Measurements from ENCODE around the gene DENND2D.

DENND2D gene

GRCh38 chr1:111179968-111180533 is 20.4 kb downstream of the DENND2D start:
- in situ Hi-C loops (cut with MboI; ENCODE audit: low sequenced_read_pairs), result no loop called here

DNA sequence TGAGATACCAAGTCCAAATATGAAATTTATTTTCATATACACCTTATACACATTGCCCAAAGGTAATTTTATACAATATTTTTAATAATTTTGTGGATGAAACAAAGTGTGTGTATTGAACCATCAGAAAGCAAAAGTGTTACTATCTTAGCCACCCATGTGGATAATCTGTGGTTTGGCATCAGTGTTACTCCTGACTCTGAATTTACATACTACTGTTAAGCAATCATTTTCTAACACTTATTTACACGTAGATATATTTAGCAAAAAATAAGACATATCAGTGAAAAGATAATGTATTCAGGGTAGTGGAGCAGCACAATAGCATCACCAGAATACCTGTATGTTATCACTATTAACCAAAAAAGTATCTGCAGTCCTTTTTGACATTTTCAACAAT is 23.8 kb downstream of the DENND2D start:
- in situ Hi-C loops (cut with MboI; ENCODE audit: low sequenced_read_pairs), result no loop called here

- in situ Hi-C loops (cut with MboI; ENCODE audit: low sequenced_read_pairs), result no loop called here
These were observed 25.1 kb downstream of the DENND2D start for GRCh38 chr1:111175349-111175748.

DNA sequence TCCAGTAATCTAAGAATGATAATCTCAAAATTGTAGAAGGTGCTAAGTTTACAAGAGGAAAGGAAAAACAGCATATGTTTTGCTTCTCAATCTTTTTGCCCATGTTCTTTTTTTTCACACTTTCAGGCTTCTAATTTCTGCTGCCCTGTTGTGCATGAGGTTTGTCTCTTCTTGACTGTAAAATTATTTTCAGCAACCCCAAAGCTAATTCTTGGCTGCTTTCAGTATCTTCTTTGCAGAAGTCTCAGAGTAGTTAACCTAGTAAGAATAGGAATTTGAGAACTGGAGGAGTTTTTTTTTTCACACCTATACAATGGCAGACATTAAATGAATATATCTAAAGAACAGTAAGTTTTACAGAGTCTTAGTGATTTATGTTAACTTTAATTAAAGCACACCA is 26.4 kb downstream of the DENND2D start:
- in situ Hi-C loops (cut with MboI; ENCODE audit: low sequenced_read_pairs), result no loop called here

- in situ Hi-C loops (cut with MboI; ENCODE audit: low sequenced_read_pairs), result no loop called here
These were observed 28.0 kb downstream of the DENND2D start for GRCh38 chr1:111172463-111172862.

DNA sequence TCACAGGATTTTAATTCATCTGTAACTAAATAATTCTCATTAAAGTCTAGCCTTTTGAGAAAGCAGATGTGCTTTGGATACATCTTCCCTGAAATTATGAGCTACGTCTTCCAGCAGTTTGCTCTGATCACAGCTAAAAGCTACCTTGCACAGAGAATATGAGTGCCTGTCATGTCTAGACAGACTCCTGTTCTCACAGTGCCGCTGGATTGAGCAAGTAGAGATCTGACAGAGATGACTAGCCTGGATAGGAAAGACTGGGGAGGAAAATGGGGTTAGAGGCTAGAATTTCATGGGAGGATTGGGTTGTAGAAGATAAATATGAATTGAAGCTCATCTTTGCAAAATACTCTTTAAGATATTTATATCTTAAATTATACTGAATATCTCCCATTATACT is 36.3 kb downstream of the DENND2D start:
- in situ Hi-C loops (cut with MboI; ENCODE audit: low sequenced_read_pairs), result no loop called here

DNA sequence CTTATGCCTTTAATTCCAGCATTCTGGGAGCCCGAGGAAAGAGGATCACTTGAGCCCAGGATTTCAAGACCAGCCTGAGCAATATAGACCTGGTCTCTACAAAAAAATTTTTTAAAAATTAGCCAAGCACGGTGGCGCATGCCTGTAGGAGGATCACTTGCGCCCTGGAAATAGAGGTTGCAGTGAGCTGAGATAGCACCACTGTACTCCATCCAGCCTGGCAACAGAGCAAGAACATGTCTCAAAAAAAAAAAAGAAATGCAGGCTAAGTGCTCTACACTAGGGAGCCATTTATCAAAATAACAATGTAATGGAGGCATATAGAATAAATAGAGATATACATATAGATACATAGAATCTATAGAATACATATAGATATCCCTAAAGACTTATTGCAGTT is 37.1 kb downstream of the DENND2D start:
- in situ Hi-C loops (cut with MboI; ENCODE audit: low sequenced_read_pairs), result no loop called here

- in situ Hi-C loops (cut with MboI; ENCODE audit: low sequenced_read_pairs), result no loop called here
These were observed 38.0 kb downstream of the DENND2D start for GRCh38 chr1:111162488-111162880.

GRCh38 chr1:111161843-111162487 is 38.5 kb downstream of the DENND2D start:
- in situ Hi-C loops (cut with MboI; ENCODE audit: low sequenced_read_pairs), result no loop called here

- in situ Hi-C loops (cut with MboI; ENCODE audit: low sequenced_read_pairs), result no loop called here
These were observed 43.0 kb downstream of the DENND2D start for GRCh38 chr1:111157431-111157830.

DNA sequence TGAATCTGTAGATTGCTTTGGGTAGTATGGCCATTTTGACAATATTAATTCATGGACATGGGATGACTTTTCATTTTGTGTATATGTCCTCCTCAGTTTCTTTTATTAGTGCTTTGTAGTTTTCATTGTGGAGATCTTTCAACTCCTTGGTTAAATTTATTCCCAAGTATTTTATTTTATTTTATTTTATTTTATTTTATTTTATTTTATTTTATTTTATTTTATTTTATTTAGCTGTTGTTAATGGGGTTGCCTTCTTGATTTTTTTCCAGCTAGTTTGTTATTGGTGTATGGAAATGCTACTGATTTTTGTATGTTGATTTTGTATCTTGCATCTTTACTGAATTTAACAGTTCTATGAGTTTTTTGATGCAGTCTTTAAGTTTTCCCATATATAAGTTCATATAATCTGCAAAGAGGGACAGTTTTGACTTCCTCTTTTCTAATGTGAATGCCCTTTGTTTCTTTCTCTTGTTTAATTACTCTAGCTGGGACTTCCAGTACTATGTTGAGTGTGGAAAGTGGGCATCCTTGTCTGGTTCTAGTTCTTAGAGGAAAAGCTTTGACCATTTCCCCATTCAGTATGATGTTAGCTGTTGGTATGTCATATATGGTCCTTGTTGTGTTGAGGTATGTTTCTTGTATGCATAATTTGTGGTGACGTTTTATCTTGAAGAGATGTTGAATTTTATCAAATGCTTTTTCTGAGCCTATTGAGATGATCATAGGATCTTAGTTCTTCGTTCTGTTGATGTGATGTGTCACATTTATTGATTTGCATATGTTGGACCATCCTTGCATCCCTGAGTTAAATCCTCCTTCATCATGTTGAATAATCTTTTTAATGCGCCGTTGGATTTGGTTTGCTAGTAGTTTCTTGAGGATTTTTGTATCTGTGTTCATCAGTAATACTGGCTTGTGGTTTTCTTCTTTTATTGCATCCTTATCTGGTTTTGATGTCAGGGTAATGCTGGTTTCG is 46.1 kb downstream of the DENND2D start:
- in situ Hi-C loops (cut with MboI; ENCODE audit: low sequenced_read_pairs), result no loop called here

- in situ Hi-C loops (cut with MboI; ENCODE audit: low sequenced_read_pairs), result no loop called here
These were observed 48.6 kb downstream of the DENND2D start for GRCh38 chr1:111151838-111152237.

DNA sequence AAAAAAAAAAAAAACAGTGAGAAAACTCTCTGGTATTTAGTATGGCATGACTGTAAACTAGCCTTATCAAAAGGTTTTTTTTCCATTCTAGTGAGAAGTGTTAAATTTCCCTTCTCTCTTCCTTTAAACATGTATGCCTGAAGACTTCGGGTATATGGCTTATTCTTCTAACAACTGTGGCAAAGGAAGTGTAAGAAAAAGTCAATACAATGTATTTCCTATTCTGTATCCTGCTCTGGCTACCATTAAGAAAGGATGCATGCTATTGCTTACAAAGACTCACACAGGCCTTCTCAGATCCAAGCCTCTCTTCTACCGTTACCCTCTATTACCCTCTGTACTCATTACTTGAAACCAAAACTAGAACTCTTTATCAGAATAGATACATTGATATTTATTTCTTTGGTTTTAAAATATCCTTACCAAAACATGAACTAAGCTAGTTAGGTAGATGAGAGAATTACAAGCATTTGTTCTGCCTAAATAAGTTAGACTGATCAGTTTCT is 52.0 kb downstream of the DENND2D start:
- in situ Hi-C loops (cut with MboI; ENCODE audit: low sequenced_read_pairs), result no loop called here

DNA sequence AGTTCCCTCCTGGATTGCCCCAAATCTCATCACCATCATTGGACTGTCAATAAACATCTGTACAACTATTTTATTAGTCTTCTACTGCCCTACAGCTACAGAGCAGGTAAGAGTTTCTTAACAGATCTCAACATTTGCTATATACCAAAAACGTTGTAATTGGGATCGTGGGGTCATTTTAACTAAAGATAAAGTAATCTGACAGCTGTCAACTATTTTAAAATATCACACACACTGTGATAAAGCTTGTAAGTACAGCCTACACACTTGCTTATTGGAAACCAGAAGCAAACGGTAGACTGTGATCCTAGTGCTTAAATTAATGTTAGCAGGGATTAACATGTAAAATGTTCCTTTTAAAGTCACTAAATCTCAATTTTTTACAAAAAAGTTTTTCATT is 52.5 kb downstream of the DENND2D start:
- in situ Hi-C loops (cut with MboI; ENCODE audit: low sequenced_read_pairs), result no loop called here

GRCh38 chr1:111145963-111146768 is 54.3 kb downstream of the DENND2D start:
- in situ Hi-C loops (cut with MboI; ENCODE audit: low sequenced_read_pairs), result no loop called here

- in situ Hi-C loops (cut with MboI; ENCODE audit: low sequenced_read_pairs), result no loop called here
These were observed 54.9 kb downstream of the DENND2D start for GRCh38 chr1:111145542-111145941.

DNA sequence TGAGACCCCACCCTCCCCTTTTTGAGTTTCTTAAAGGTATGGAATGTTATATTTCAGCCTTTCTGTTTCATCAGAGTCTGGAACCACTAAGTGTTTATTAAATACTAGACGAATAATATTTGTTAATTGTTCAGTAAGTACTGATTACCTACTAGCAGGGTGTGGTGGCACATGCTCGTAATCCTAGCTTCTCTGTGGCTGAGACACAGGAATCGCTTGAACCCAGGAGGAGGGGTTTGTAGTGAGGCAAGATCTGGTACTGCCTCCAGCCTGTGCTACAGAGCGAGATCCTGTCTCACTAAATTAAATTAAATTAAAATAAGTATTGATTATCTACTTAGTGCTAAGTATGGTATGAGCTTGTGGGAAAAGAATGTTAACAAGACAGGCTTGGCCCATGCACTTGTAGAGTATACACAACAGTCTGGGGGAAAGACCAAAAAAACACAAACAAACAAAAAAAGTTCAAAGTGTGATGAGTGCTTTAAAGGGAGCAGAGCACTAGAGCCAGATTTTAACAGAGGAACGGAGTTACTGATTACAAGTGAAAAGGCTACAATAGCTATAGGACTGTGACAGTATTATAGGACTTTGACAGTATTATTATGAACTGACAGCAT is 58.0 kb downstream of the DENND2D start:
- in situ Hi-C loops (cut with MboI; ENCODE audit: low sequenced_read_pairs), result no loop called here

- in situ Hi-C loops (cut with MboI; ENCODE audit: low sequenced_read_pairs), result no loop called here
These were observed 58.9 kb downstream of the DENND2D start for GRCh38 chr1:111141245-111142220.

DNA sequence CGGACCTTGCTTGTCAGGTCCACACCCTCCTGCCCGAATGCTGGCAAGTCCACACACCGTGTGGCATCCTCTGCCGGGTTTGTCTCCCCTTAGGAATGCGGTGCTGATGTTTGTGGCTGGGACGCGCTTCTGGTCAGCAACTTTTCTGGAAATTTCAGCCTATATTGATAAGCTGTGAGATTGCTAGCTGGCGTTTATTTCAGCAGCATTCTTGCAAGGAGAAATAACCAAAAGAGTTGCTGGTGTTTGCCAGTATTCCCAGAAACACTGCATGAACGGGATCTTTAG is 59.8 kb downstream of the DENND2D start:
- in situ Hi-C loops (cut with MboI; ENCODE audit: low sequenced_read_pairs), result no loop called here

All from HL-60/S4 treated with retinoic acid at 250 ng/mL for 4 days and 3 days (cell line).